NCI-H1694 (cell line): ENCODE results near the gene PHETA2.
"Not testable (repeated sequence)": the region's sequence is repeated elsewhere in the genome, so short reads cannot be mapped to it uniquely, and the experiment has no call there.

Source experiments
- DNase-seq: peaks from one replicate; lab custom pipeline; 2025; lab: John Stamatoyannopoulos, UW

PHETA2 gene

GRCh38 chr22:42069801-42070516, 4.1 kb upstream of the PHETA2 start:
- DNase-seq: no peak

- peak; percentile 97 for DNase-seq
Observed at GRCh38 chr22:42070517-42071422, 3.3 kb upstream of the PHETA2 start, which contains the start of gene NAGA. TSS of gene NAGA (minus strand) at chr22:42070812. CDS start at chr22:42070297, 515 bp downstream.

DNA sequence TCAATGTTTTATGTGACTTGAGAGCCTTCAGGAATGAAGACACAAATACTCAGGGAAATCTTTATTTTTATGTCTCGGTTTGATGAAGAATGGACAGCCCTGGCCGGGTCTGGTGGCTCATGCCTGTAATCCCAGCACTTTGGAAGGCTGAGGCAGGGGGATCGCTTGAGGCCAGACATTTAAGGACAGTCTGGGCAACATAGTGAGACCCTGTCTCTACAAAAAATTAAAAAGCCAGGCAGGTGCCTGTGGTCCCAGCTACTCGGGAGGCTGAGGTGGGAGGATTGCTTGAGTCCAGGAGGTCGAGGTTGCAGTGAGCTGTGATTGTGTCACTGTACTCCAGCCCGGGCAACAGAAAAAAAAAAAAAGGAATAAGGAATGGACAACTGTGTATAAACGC, 2.5 kb upstream of the PHETA2 start:
- not testable (repeated sequence) for DNase-seq

GRCh38 chr22:42072606-42073330, 1.3 kb upstream of the PHETA2 start:
- DNase-seq: no peak

DNA sequence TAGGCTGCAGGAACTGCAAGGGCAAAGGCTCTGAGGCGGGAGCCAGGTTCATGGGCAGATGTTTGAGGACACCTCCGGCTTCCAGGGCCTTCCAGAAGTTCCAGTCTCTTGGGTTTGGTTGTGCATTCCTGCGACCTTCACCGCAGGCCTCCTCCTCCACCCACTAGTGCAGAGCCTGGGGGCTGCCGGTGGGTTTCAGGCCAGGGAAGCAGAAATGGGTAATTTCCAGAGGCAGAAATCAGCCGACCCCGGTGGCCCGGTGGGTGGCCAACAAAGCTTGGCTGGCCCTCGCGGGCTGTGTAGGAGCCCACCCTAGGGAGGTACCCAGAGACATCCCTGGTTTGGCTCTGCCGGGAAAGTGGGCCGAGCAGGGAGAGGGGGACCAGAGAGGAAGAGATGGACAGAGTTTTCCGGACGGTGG, 417 bp upstream of the PHETA2 start:
- DNase-seq: no peak

DNA sequence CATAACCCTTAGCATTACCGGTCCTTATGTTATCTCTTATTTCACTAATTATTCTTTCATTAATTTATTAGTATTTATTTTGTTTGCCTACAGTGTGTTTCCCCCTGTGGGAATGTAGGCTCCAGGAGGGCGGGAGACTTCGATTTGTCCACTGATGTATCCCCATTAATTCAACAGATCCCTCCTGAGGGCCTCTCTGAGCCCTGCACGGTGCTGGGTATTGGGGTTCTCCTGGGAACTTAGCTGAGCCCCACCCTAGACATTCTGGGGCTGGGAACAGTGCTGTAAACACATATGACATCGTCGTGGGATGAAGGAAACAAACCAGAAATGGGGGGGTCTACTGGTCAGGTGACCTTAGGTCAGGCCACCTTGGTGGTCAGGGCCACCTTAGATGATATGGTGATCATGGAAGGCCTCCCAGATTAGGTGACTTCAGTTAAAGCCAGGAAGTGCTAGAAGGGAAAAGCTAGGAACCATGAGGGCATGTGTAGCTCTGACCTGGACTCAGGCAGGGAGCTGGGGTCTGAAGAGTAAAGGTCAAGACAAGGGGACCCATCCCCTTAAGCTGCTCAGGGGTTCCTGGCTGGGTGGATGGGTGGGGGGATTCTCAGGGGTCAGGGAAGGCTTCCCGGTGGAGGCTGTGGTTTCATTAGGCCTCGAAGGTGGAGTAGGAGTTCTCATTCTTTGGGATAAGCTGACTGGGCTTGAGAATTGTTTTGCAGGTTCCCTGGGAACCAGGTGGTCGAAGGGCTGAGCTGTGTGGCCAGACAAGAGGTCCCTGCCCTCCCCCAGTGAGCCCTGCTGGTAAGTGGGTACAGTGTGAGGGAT, 1.0 kb downstream of the PHETA2 start:
- DNase-seq: no peak

DNA sequence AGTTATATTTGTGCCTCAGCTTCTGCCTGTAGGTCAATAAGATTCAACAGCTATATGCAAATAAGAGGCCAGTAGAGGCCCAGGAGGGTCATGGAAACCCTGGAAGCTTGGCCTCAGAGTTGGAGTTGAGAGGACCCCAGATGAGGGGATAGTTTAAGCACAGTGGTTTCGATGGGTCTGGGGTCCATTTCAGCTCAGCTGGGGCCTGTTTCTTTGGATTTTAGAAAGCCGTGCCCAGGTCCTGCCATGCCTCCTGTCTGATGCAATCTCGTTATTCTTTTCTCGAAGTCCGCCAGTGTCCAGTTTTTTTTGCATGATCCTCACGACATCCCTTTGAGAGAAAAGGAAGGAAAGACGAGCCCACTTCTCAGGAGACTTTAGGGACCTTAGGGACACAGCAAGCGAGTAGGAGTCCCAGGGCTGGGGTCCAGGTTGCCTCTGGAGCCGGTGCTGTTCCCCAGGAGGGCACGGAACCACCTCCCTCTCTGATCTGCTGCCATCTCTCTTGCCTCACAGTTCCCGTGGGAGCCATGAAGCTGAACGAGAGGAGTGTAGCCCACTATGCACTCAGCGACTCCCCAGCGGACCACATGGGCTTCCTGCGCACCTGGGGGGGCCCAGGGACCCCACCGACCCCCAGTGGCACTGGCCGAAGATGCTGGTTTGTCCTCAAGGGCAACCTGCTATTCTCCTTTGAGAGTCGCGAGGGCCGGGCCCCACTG, 2.9 kb downstream of the PHETA2 start:
- no peak for DNase-seq

DNA sequence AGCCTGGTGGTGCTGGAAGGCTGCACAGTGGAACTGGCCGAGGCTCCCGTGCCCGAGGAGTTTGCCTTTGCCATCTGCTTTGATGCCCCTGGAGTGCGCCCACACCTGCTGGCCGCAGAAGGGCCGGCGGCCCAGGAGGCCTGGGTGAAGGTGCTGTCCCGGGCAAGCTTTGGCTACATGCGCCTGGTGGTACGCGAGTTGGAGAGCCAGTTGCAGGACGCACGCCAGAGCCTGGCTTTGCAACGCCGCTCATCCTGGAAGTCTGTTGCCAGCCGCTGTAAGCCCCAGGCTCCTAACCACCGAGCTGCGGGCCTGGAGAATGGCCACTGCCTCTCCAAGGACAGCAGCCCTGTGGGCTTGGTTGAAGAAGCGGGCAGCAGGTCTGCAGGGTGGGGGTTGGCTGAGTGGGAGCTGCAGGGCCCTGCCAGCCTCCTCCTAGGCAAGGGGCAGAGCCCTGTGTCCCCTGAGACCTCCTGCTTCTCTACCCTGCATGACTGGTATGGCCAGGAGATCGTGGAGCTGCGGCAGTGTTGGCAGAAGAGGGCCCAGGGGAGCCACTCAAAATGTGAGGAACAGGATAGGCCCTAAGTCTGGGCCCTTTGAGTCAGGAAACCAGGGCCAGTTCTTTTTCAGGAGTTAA, 3.6 kb downstream of the PHETA2 start:
- DNase-seq: no peak

GRCh38 chr22:42078469-42079318, 4.6 kb downstream of the PHETA2 start:
- DNase-seq: no peak

- DNase-seq: peak; percentile 99
Observed at GRCh38 chr22:42079319-42080251, 5.5 kb downstream of the PHETA2 start, which contains the start of gene SMDT1. TSS of gene SMDT1 (plus strand) at chr22:42079700. CDS start at chr22:42079769, 69 bp downstream.

GRCh38 chr22:42080287-42080686, 6.2 kb downstream of the PHETA2 start:
- peak; percentile 32 for DNase-seq

DNA sequence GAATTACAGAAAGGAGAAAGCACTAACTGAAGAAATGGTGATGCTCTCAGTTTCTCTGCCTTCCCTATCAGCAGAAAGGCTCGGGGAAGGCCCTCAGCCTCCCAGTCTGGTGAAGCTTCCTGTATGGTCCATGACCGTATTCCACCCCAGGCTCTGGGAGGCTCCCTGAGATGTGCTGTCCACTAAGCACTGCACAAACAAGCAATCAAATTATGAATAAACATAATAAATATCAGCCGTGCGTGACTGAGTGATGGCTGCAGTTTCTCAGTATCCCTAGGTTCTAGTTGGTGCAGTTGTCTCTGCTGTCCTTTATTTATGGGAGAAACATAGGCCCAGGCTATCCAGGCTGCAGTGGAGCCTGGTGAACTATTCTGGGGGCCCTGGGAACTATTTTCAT, 9.1 kb downstream of the PHETA2 start:
- no peak for DNase-seq

DNA sequence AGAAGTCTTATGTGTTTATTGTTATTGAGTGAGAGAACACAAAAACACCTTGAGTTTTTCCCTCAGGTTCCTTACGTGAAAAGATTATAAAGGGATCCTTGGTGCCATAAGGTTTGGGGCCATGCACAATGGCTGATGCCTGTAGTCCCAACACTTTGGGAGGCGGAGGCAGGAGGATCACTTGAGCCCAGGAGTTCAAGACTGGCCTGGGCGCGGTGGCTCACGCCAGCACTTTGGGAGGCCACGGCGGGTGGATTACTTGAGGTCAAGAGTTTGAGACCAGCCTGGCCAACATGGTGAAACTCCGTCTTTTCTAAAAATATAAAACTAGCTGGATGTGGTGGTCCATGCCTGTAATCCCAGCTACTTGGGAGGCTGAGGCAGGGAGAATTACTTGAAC, 10.8 kb downstream of the PHETA2 start:
- no peak for DNase-seq

DNA sequence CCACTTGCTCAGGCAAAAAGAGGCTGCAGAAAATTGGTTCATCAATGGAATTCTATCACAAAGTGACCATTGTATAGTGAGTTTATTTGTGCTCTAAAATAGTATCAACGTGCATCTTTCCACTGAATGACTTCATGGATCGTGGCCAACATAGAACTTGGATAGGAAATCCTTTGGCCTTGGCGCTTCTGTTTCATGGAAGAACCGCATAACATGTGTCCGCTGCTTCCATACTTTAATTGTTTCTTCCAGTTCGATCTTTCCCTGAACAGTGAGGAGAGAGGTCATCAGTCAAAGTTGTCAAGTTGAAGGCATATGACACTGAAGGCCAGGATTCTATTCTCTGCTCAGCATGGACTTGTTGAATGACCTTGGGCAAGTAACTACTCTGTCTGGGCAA, 12.0 kb downstream of the PHETA2 start:
- DNase-seq: no peak

- DNase-seq: peak; percentile 98
Observed at GRCh38 chr22:42090596-42091454, 16.8 kb downstream of the PHETA2 start, which contains the start of gene NDUFA6. TSS of gene NDUFA6 (minus strand) at chr22:42090772. CDS start at chr22:42090744, 28 bp downstream.

GRCh38 chr22:42091455-42091782, 17.4 kb downstream of the PHETA2 start:
- no peak for DNase-seq

GRCh38 chr22:42101199-42101598, 27.2 kb downstream of the PHETA2 start:
- no peak for DNase-seq
